Esophagus squamous epithelium (tissue), 5 donors: ENCODE data around the gene TRIM54. TPM values are rescaled to one million over a fixed set of nuclear protein-coding genes. Genes with fewer than 3 reads are reported as not detected.

ENCODE experiments used
- DNase-seq: peaks from one replicate; lab custom pipeline; 2025; lab: John Stamatoyannopoulos, UW
- H3K27ac ChIP-seq, 4 donors: fragments of 200-600 bp; sonication (generic); one replicate each; pipeline ENCODE4 v1.5.1; 2016 to 2019; ENCODE audit warnings: mild to moderate bottlenecking in 1 of 4
- H3K27me3 ChIP-seq, 4 donors: fragments of 200-600 bp; sonication (generic); 1 replicate in 3 of 4; 2 replicates in 1 of 4; pipeline versions ENCODE4 v1.5.1 to v1.6.0; 2017 to 2021; ENCODE audit warnings: antibody characterized with exemption in 1 of 4
- H3K36me3 ChIP-seq, 3 donors: fragments of 200-600 bp; sonication (generic); one replicate each; pipeline ENCODE4 v1.5.1; 2016 to 2019
- H3K4me1 ChIP-seq, 3 donors: fragments of 200-600 bp; sonication (generic); one replicate each; pipeline ENCODE4 v1.5.1; 2017 to 2019
- H3K4me3 ChIP-seq, 4 donors: fragments of 200-600 bp; sonication (generic); 1 replicate in 3 of 4; 2 replicates in 1 of 4; pipeline ENCODE4 v1.5.1; 2016 to 2019; ENCODE audit warnings: mild to moderate bottlenecking in 2 of 4, moderate library complexity in 1 of 4
- H3K9me3 ChIP-seq, 3 donors: fragments of 200-600 bp; sonication (generic); one replicate each; pipeline ENCODE4 v1.5.1; 2016 to 2019
- POLR2A ChIP-seq, 4 donors: fragments of 450-650 bp; IDR thresholded peaks; one replicate each; pipeline ENCODE4 v1.6.1; 2017; ENCODE audit warnings: antibody characterized with exemption in 4 of 4, mild to moderate bottlenecking in 4 of 4, moderate library complexity in 3 of 4
- WGBS, 2 donors: methylation state at CpG; one replicate each; pipeline ENCODE4 v1.1.5; 2018; 5-methylcytosine and 5-hydroxymethylcytosine counted together
- intact Hi-C: fragments of 100-400 bp; cut with DNase I; formaldehyde crosslinking; loops from one replicate; pipeline ENCODE4 v1.15.0; 2022
- total RNA-seq, 4 donors: library from RNA; depleted of rRNA; stranded (reverse); fragments of >200 nt; gene quantifications; one replicate each; pipeline ENCODE4 v1.1.0, GENCODE V29; 2016
- TF ChIP-seq, protein P1 (sequence below), 6 experiments: fragments of 450-650 bp in 4 of 6; fragments of 200-600 bp in 2 of 6; sonication (generic) in 2 of 6; IDR thresholded peaks; one replicate each; pipeline ENCODE4 v1.5.1; 2016 to 2019; ENCODE audit warnings: antibody characterized with exemption in 6 of 6, mild to moderate bottlenecking in 4 of 6, moderate library complexity in 4 of 6
- donor health status: DM: yes; HTN: yes; CAD: no.

Gene TRIM54
- total RNA-seq, 4 donors from 2014 or later, result not detected

GRCh38 chr2:27258051-27258450 is 24.2 kb upstream of the TRIM54 start:
- peaks cover 10 to 95% (median 14%) of the 10 kb centered on the region in 4 donors for H3K27me3 ChIP-seq
- intact Hi-C loops, result no loop called here
- H3K4me3 ChIP-seq, result no peak overlapping the region
- no peak for DNase-seq
- H3K4me1 ChIP-seq, result peaks cover 8 to 16% (median 13%) of the 10 kb centered on the region in 3 donors
- H3K36me3 ChIP-seq, result no peaks in the 10 kb centered on the region
- TF ChIP-seq POLR2A (IDR thresholded peaks at IDR 0.05), result no peak
- TF ChIP-seq, protein P1, sequence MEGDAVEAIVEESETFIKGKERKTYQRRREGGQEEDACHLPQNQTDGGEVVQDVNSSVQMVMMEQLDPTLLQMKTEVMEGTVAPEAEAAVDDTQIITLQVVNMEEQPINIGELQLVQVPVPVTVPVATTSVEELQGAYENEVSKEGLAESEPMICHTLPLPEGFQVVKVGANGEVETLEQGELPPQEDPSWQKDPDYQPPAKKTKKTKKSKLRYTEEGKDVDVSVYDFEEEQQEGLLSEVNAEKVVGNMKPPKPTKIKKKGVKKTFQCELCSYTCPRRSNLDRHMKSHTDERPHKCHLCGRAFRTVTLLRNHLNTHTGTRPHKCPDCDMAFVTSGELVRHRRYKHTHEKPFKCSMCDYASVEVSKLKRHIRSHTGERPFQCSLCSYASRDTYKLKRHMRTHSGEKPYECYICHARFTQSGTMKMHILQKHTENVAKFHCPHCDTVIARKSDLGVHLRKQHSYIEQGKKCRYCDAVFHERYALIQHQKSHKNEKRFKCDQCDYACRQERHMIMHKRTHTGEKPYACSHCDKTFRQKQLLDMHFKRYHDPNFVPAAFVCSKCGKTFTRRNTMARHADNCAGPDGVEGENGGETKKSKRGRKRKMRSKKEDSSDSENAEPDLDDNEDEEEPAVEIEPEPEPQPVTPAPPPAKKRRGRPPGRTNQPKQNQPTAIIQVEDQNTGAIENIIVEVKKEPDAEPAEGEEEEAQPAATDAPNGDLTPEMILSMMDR (IDR thresholded peaks at IDR 0.05), result no peak
- WGBS, 2 donors, result 86% methylated on average over 6 to 7 of the region's 8 CpGs
- no peaks in the 10 kb centered on the region for H3K9me3 ChIP-seq
- H3K27ac ChIP-seq, result no peak overlapping the region

- intact Hi-C loops, result no loop called here
- Histone ChIP-seq H3K4me3 (peak overlapping the region in 2 of 4 donors; percentile 57 to 61), H3K27me3 (peaks cover 16 to 100% (median 28%) of the 10 kb centered on the region in 4 donors), H3K36me3 (no peaks in the 10 kb centered on the region), H3K27ac (no peak overlapping the region), H3K4me1 (peaks cover 30 to 41% (median 32%) of the 10 kb centered on the region in 3 donors), H3K9me3 (no peaks in the 10 kb centered on the region)
- WGBS, 2 donors, result 61 to 71% methylated on average over 9 to 10 of the region's 11 CpGs
- TF ChIP-seq, protein P1 (IDR thresholded peaks at IDR 0.05), result no peak
- TF ChIP-seq POLR2A (IDR thresholded peaks at IDR 0.05), result no peak
- no peak for DNase-seq
Observed at GRCh38 chr2:27261241-27261925, 20.8 kb upstream of the TRIM54 start.

DNA sequence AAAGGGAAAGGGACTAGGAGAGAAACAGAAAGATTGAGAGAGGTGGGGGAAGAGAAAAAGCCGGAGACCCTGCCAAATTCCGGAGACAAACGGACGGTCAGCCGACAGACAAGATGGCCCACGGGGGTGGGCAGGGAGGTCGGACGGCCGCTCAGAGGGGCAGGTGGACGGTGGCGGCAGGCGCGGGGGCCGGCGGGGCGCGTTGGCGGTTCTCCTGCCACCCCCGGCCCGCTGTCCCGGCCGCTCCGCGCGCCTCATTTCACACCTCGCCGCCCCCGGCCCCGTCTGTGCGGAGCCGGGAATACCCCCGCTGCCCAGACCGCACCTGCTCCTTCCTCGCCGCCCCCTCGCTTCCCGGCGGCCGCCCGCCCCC is 20.3 kb upstream of the TRIM54 start:
- peak overlapping the region; percentile 43 to 61 (median 52) for H3K4me3 ChIP-seq
- DNase-seq, result no peak
- TF ChIP-seq, protein P1 (IDR thresholded peaks at IDR 0.05), result no peak
- no peak for TF ChIP-seq POLR2A (IDR thresholded peaks at IDR 0.05)
- peaks cover 30 to 41% (median 32%) of the 10 kb centered on the region in 3 donors for H3K4me1 ChIP-seq
- no peaks in the 10 kb centered on the region for H3K36me3 ChIP-seq
- peaks cover 16 to 100% (median 28%) of the 10 kb centered on the region in 4 donors for H3K27me3 ChIP-seq
- no peak overlapping the region for H3K27ac ChIP-seq
- no peaks in the 10 kb centered on the region for H3K9me3 ChIP-seq
- intact Hi-C loops, result no loop called here
- WGBS, 2 donors, result 4% methylated on average over 24 to 29 of the region's 40 CpGs

- intact Hi-C loops, result no loop called here
- DNase-seq, result no peak
Observed at GRCh38 chr2:27262379-27263286, 19.6 kb upstream of the TRIM54 start, which contains the start of gene SLC30A3. Gene SLC30A3 (minus strand): TSS chr2:27263047. CDS start chr2:27262906, 141 bp downstream.

More at GRCh38 chr2:27262379-27263286, 19.6 kb upstream of the TRIM54 start, which contains the start of gene SLC30A3:
- TF ChIP-seq, protein P1 (IDR thresholded peaks at IDR 0.05), result no peak
- TF ChIP-seq POLR2A (IDR thresholded peaks at IDR 0.05), result no peak
- Histone ChIP-seq H3K4me3 (peak within 1 kb of the TSS; percentile 43 to 61 (median 52)), H3K27me3 (peaks cover 16 to 100% (median 28%) of the 10 kb centered on the region in 4 donors), H3K27ac (no peak within 1 kb of the TSS), H3K4me1 (peaks cover 30 to 41% (median 32%) of the 10 kb centered on the region in 3 donors), H3K36me3 (no peaks in the 10 kb centered on the region), H3K9me3 (no peaks in the 10 kb centered on the region)
- WGBS, 2 donors, result 0% methylated on average over 3 to 6 of the region's 96 CpGs
